Fibroblast of mammary gland (primary cell): ENCODE results near the gene CCR3.
A peak's percentile ranks its signal among the peaks of the same experiment; 100 is the strongest.

ENCODE experiments used
- DNase-seq: peaks from one replicate; pipeline ENCODE4 v3.0.0-alpha.2; 2010; ENCODE audit warnings: low read depth
- H3K4me3 ChIP-seq: 2 replicates; pipeline ENCODE4 v1.5.1; 2011; ENCODE audit warnings: low read depth, mild to moderate bottlenecking, low read length, moderate library complexity; ENCODE audit not compliant: control insufficient read depth
- TF ChIP-seq, protein P1 (sequence below): conservative IDR thresholded peaks from 2 replicates; pipeline ENCODE4 v1.5.1; 2011; ENCODE audit warnings: low read depth, low read length, inconsistent platforms; ENCODE audit not compliant: control insufficient read depth, insufficient read depth

Gene CCR3

GRCh38 chr3:46301122-46301835 is 59.0 kb downstream of the CCR3 start:
- TF ChIP-seq, protein P1, sequence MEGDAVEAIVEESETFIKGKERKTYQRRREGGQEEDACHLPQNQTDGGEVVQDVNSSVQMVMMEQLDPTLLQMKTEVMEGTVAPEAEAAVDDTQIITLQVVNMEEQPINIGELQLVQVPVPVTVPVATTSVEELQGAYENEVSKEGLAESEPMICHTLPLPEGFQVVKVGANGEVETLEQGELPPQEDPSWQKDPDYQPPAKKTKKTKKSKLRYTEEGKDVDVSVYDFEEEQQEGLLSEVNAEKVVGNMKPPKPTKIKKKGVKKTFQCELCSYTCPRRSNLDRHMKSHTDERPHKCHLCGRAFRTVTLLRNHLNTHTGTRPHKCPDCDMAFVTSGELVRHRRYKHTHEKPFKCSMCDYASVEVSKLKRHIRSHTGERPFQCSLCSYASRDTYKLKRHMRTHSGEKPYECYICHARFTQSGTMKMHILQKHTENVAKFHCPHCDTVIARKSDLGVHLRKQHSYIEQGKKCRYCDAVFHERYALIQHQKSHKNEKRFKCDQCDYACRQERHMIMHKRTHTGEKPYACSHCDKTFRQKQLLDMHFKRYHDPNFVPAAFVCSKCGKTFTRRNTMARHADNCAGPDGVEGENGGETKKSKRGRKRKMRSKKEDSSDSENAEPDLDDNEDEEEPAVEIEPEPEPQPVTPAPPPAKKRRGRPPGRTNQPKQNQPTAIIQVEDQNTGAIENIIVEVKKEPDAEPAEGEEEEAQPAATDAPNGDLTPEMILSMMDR = no peak
- DNase-seq = no peak
- H3K4me3 ChIP-seq = no peak overlapping the region

DNA sequence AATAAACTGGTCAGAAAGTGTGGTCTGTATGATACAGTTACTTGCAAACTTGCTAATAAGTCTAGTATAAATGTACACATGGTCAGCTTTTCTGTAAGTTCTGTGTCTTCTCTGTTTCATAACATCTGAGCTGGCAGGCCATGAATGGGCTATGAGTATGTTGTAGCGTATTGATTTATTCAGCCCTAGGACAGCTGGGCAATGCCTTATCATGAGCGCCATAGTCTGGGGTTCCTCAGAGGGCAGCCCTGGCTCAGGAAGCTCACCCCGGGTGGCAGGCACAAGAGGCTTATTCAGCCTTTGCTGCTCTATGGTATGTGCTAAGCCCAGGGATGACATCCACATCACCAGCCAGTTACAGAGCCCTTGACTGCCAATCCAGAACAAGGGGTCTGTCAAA is 61.0 kb downstream of the CCR3 start:
- TF ChIP-seq, protein P1 = no peak
- H3K4me3 ChIP-seq = no peak overlapping the region
- no peak for DNase-seq

DNA sequence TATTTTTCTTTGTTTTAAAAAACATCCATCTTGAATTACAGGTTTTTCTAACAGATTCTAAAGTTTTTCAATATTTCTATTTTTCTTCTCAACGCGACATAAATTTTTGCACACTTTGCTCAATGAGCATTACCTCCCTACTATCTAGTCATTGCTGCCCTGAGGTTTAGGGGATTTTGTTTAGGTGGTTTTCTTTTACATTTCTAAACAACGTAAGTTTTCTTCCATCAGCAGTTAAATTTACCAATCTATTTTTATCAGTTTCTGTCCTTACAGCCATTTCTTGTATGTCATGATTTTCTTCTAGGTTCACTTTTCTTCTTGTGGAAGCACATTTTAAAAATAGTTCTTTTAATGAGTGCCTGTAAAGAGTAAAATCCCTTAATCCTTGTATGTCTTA is 62.5 kb downstream of the CCR3 start:
- H3K4me3 ChIP-seq = no peak overlapping the region
- DNase-seq = no peak
- TF ChIP-seq, protein P1 = no peak

GRCh38 chr3:46312991-46313390 is 70.7 kb downstream of the CCR3 start:
- no peak overlapping the region for H3K4me3 ChIP-seq
- TF ChIP-seq, protein P1 = no peak
- DNase-seq = peak; percentile 45

DNA sequence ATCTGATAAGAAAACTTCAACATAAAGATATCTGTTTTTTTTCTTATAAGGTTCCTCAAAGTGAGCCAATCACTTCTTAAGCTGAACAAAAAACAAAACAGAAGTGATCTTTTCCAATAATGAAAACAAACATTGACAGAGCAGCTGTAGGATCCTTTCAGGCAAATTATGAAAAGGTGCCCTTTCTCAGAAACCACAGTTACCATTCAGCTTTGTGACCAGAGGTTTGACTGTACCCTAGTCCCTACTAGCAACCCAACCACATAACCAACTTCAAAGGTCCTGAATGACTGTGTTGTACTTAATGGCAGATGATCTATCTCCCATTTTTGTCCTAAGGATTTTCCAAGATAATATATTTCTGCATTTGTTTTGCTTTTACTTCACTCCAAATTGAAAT is 72.3 kb downstream of the CCR3 start:
- H3K4me3 ChIP-seq = no peak overlapping the region
- TF ChIP-seq, protein P1 = no peak
- DNase-seq = no peak

GRCh38 chr3:46316206-46316605 is 73.9 kb downstream of the CCR3 start:
- no peak overlapping the region for H3K4me3 ChIP-seq
- TF ChIP-seq, protein P1 = no peak
- DNase-seq = no peak
